ENCODE measurements around the gene TNC.

- TF ChIP-seq, protein P1, sequence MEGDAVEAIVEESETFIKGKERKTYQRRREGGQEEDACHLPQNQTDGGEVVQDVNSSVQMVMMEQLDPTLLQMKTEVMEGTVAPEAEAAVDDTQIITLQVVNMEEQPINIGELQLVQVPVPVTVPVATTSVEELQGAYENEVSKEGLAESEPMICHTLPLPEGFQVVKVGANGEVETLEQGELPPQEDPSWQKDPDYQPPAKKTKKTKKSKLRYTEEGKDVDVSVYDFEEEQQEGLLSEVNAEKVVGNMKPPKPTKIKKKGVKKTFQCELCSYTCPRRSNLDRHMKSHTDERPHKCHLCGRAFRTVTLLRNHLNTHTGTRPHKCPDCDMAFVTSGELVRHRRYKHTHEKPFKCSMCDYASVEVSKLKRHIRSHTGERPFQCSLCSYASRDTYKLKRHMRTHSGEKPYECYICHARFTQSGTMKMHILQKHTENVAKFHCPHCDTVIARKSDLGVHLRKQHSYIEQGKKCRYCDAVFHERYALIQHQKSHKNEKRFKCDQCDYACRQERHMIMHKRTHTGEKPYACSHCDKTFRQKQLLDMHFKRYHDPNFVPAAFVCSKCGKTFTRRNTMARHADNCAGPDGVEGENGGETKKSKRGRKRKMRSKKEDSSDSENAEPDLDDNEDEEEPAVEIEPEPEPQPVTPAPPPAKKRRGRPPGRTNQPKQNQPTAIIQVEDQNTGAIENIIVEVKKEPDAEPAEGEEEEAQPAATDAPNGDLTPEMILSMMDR (IDR thresholded peaks at IDR 0.05) = no peak
- TF ChIP-seq POLR2A (IDR thresholded peaks at IDR 0.05) = no peak
Measured at GRCh38 chr9:115114546-115114945, 3.4 kb downstream of the TNC start.
